H1 (cell line): ENCODE measurements around the gene HDHD5. TPM values are rescaled to one million over a fixed set of nuclear protein-coding genes. Genes with fewer than 3 reads are reported as not detected.

Source experiments
- CTCF ChIA-PET: fragments of 300-600 bp; sonication (Branson Sonifier 250); formaldehyde crosslinking; loops from one replicate; lab custom pipeline; 2021; ENCODE audit not compliant: partially characterized antibody; lab: Charles Lee
- POLR2A ChIA-PET: fragments of 300-600 bp; sonication (Branson Sonifier 250); formaldehyde crosslinking; loops from one replicate; lab custom pipeline; 2021; ENCODE audit warnings: inconsistent platforms; ENCODE audit not compliant: partially characterized antibody; lab: Charles Lee
- DNase-seq, 2 experiments: peaks; one replicate each; pipeline versions ENCODE4 v3.0.0 to v3.0.0-alpha.2; 2010 to 2022; ENCODE audit warnings: low spot score in 2 of 2, low read depth in 1 of 2, mixed read lengths in 1 of 2
- FAIRE-seq: peaks from 2 replicates; lab custom pipeline; 2011; peaks lifted over from hg19 to GRCh38; lab: Jason Lieb, UNC
- H2AFZ ChIP-seq: 2 replicates; pipeline ENCODE4 v1.8.1; 2012; ENCODE audit warnings: low read length, inconsistent platforms
- H2AK5ac ChIP-seq: 2 replicates; pipeline ENCODE4 v1.6.1; 2013; ENCODE audit warnings: low read depth, low read length
- H2BK120ac ChIP-seq: replicated peaks from 2 replicates; pipeline ENCODE3; 2013; ENCODE audit warnings: low read depth, low read length, inconsistent platforms
- H2BK12ac ChIP-seq: 2 replicates; pipeline ENCODE4 v1.6.1; 2013; ENCODE audit warnings: low read depth, low read length
- H2BK15ac ChIP-seq: 2 replicates; pipeline ENCODE4 v1.6.1; 2013; ENCODE audit warnings: low read length
- H2BK20ac ChIP-seq: 2 replicates; pipeline ENCODE4 v1.6.1; 2013; ENCODE audit warnings: low read length
- H2BK5ac ChIP-seq: 2 replicates; pipeline ENCODE4 v1.6.1; 2013; ENCODE audit warnings: low read depth, low read length
- H3K14ac ChIP-seq: 2 replicates; pipeline ENCODE4 v1.6.1; 2013; ENCODE audit warnings: inconsistent platforms; ENCODE audit not compliant: insufficient read length
- H3K18ac ChIP-seq: 2 replicates; pipeline ENCODE4 v1.6.1; 2013; ENCODE audit warnings: low read length; ENCODE audit errors: extremely low read depth
- H3K23ac ChIP-seq: 2 replicates; pipeline ENCODE4 v1.6.1; 2013; ENCODE audit warnings: inconsistent platforms; ENCODE audit not compliant: insufficient read length
- H3K23me2 ChIP-seq: 2 replicates; pipeline ENCODE4 v1.6.1; 2013; ENCODE audit warnings: low read depth, low read length
- H3K27ac ChIP-seq: 2 replicates; pipeline ENCODE4 v1.6.1; 2011; ENCODE audit warnings: low read depth, low read length, inconsistent platforms
- H3K27me3 ChIP-seq, 4 experiments: replicated peaks in 1 of 4; 1 replicate in 1 of 4; 2 replicates in 3 of 4; pipeline versions ENCODE4 v1.6.1 to v1.8.1; 2011 to 2013; ENCODE audit warnings: low read length in 3 of 4, mild to moderate bottlenecking in 3 of 4, inconsistent platforms in 2 of 4, mixed read lengths in 2 of 4, moderate library complexity in 1 of 4; ENCODE audit not compliant: control insufficient read depth in 3 of 4, insufficient read depth in 3 of 4; ENCODE audit errors: extremely low read depth in 1 of 4
- H3K36me3 ChIP-seq, 4 experiments: 2 replicates each; pipeline versions ENCODE4 v1.6.1 to v1.8.1; 2011 to 2013; ENCODE audit warnings: mild to moderate bottlenecking in 4 of 4, low read length in 3 of 4, moderate library complexity in 2 of 4, control low read depth in 1 of 4, inconsistent platforms in 1 of 4; ENCODE audit not compliant: insufficient read depth in 4 of 4, control insufficient read depth in 2 of 4
- H3K4ac ChIP-seq: replicated peaks from 2 replicates; pipeline ENCODE3; 2013; ENCODE audit warnings: low read length, low read depth, mixed read lengths, inconsistent platforms; ENCODE audit not compliant: insufficient read length
- H3K4me1 ChIP-seq, 4 experiments: replicated peaks in 1 of 4; 1 replicate in 1 of 4; 2 replicates in 3 of 4; pipeline versions ENCODE4 v1.6.1 to v1.8.1; 2011 to 2013; ENCODE audit warnings: low read length in 3 of 4, inconsistent platforms in 2 of 4, mixed read lengths in 1 of 4; ENCODE audit not compliant: insufficient read depth in 4 of 4, control insufficient read depth in 3 of 4
- H3K4me2 ChIP-seq, 2 experiments: 2 replicates each; pipeline versions ENCODE4 v1.6.1 to v1.8.1; 2011 to 2013; ENCODE audit warnings: low read depth in 2 of 2, low read length in 2 of 2, control low read depth in 1 of 2, inconsistent platforms in 1 of 2, mild to moderate bottlenecking in 1 of 2; ENCODE audit not compliant: insufficient read depth in 1 of 2
- H3K4me3 ChIP-seq, 4 experiments: fragments of 200-600, 300-600 bp in 1 of 4; sonication (generic), shearing (Covaris generic), sonication (Bioruptor Twin) in 1 of 4; 2 replicates each; pipeline versions ENCODE4 v1.5.1 to v1.8.1; 2011 to 2016; ENCODE audit warnings: low read length in 4 of 4, low read depth in 3 of 4, control low read depth in 2 of 4, inconsistent platforms in 2 of 4, mild to moderate bottlenecking in 2 of 4, mixed read lengths in 1 of 4, moderate library complexity in 1 of 4; ENCODE audit not compliant: insufficient read depth in 2 of 4; ENCODE audit errors: extremely low read depth in 1 of 4
- H3K56ac ChIP-seq: replicated peaks from 2 replicates; pipeline ENCODE3; 2013; ENCODE audit warnings: low read depth, mild to moderate bottlenecking, mixed read lengths, low read length, inconsistent platforms; ENCODE audit not compliant: insufficient read length
- H3K79me1 ChIP-seq: 2 replicates; pipeline ENCODE4 v1.6.1; 2013; ENCODE audit warnings: low read depth, low read length, control low read depth
- H3K79me2 ChIP-seq, 2 experiments: 2 replicates each; pipeline versions ENCODE4 v1.6.1 to v1.8.1; 2012 to 2013; ENCODE audit warnings: low read length in 2 of 2, mild to moderate bottlenecking in 2 of 2, inconsistent platforms in 1 of 2; ENCODE audit not compliant: insufficient read depth in 2 of 2, control insufficient read depth in 1 of 2
- H3K9ac ChIP-seq, 4 experiments: replicated peaks in 1 of 4; 1 replicate in 1 of 4; 2 replicates in 3 of 4; pipeline versions ENCODE4 v1.6.1 to v1.8.1; 2011 to 2013; ENCODE audit warnings: low read depth in 3 of 4, low read length in 3 of 4, control low read depth in 2 of 4, mild to moderate bottlenecking in 2 of 4, moderate library complexity in 2 of 4, inconsistent platforms in 1 of 4; ENCODE audit errors: extremely low read depth in 1 of 4
- H3K9me3 ChIP-seq, 2 experiments: 2 replicates each; pipeline versions ENCODE4 v1.6.1 to v1.8.1; 2012 to 2013; ENCODE audit warnings: mild to moderate bottlenecking in 2 of 2, moderate library complexity in 2 of 2, control low read depth in 1 of 2, inconsistent platforms in 1 of 2, low read depth in 1 of 2, low read length in 1 of 2, mixed read lengths in 1 of 2; ENCODE audit not compliant: insufficient read depth in 2 of 2
- H4K20me1 ChIP-seq, 2 experiments: replicated peaks in 1 of 2; 2 replicates each; pipeline versions ENCODE3 to v1.8.1; 2011 to 2013; ENCODE audit warnings: inconsistent platforms in 2 of 2, low read length in 2 of 2, mild to moderate bottlenecking in 1 of 2; ENCODE audit not compliant: insufficient read depth in 2 of 2, control insufficient read depth in 1 of 2
- H4K5ac ChIP-seq: 2 replicates; pipeline ENCODE4 v1.6.1; 2013; ENCODE audit warnings: low read length, low read depth, mixed read lengths, inconsistent platforms; ENCODE audit not compliant: insufficient read length
- H4K8ac ChIP-seq: 2 replicates; pipeline ENCODE4 v1.8.0; 2013; ENCODE audit warnings: mild to moderate bottlenecking, moderate library complexity, low read length, inconsistent platforms; ENCODE audit not compliant: insufficient read depth; ENCODE audit errors: extremely low read depth
- H4K91ac ChIP-seq: replicated peaks from 2 replicates; pipeline ENCODE3; 2013; ENCODE audit warnings: low read length, mixed read lengths, inconsistent platforms; ENCODE audit not compliant: insufficient read length
- TBP ChIP-seq: IDR thresholded peaks from 2 replicates; pipeline ENCODE4 v1.6.1; 2011; ENCODE audit warnings: low read depth, low read length, improper control_type of control experiment
- WGBS, 2 experiments: shearing (Covaris generic) in 1 of 2; methylation state at CpG; one replicate each; pipeline versions ENCODE4 v1.1.6 to v1.1.7; 2013 to 2015; ENCODE audit warnings: low lambda C conversion rate in 2 of 2, mixed read lengths in 2 of 2, inconsistent platforms in 1 of 2, low coverage in 1 of 2, missing lambda C conversion rate in 1 of 2; ENCODE audit not compliant: insufficient replicate concordance in 2 of 2, insufficient coverage in 1 of 2, insufficient read length in 1 of 2; ENCODE audit errors: extremely low coverage in 1 of 2, missing lambda C conversion rate in 1 of 2; 5-methylcytosine and 5-hydroxymethylcytosine counted together
- polyA plus RNA-seq, 7 experiments: library from polyadenylated mRNA; depleted of rRNA in 3 of 7; stranded (reverse) in 5 of 7; unstranded in 2 of 7; fragments of >200 nt in 5 of 7; fragments of 200-250 nt in 2 of 7; gene quantifications; 1 replicate in 5 of 7; 2 replicates in 1 of 7; 4 replicates in 1 of 7; pipeline versions ENCODE4 v1.2.1 to v1.2.3, GENCODE V29; 2011 to 2013; ENCODE audit warnings: missing spikeins in 2 of 7, mixed read lengths in 2 of 7
- total RNA-seq: library from RNA; stranded (reverse); fragmentation: NEBNext Ultra II Directional; extraction: Animal tissue kit (Norgen Biotek cat#: 25700); gene quantifications from 2 replicates; pipeline ENCODE4 v1.2.1, GENCODE V29; 2021

The HDHD5 gene
- total and polyA plus RNA-seq, 2 of the 8 experiments (the other 6 are each of a cell fraction or from before 2014, with no cell fraction given), result 68.3 to 123 TPM

- Histone ChIP-seq H3K4me3 (no peak overlapping the region), H2BK5ac (no peak overlapping the region), H2BK120ac (no peak overlapping the region), H3K79me2 (peaks cover 0 to 2% of the 10 kb centered on the region in 2 experiments; a peak in 1 of 4 replicates), H3K9ac (no peak overlapping the region), H3K27me3 (no peaks in the 10 kb centered on the region), H3K4me1 (no peaks in the 10 kb centered on the region), H3K9me3 (no peaks in the 10 kb centered on the region), H4K91ac (no peak overlapping the region), H2AK5ac (no peak overlapping the region), H3K4me2 (no peak overlapping the region), H3K23ac (no peak overlapping the region), H2BK20ac (no peak overlapping the region), H3K36me3 (peaks cover 10 to 45% (median 22%) of the 10 kb centered on the region in 4 experiments; a peak in 6 of 8 replicates), H2BK12ac (no peak overlapping the region), H4K20me1 (peaks cover 2 to 12% of the 10 kb centered on the region in 2 experiments), H3K4ac (no peak overlapping the region), H4K5ac (no peak overlapping the region), H3K14ac (no peak overlapping the region), H3K23me2 (no peaks in the 10 kb centered on the region), H4K8ac (no peak overlapping the region), H2AFZ (no peak overlapping the region), H3K27ac (no peak overlapping the region), H3K79me1 (peaks cover 12% of the 10 kb centered on the region), H3K18ac (no peak overlapping the region), H3K56ac (no peak overlapping the region), H2BK15ac (no peak overlapping the region)
- TF ChIP-seq TBP, result no peak
- no peak for FAIRE-seq
- POLR2A ChIA-PET, result no interaction called here
- 91% methylated on average over 11 of the region's 11 CpGs; no CpG with 5 or more reads in 1 of the 2 experiments for WGBS, 2 experiments
- DNase-seq, result no peak
- CTCF ChIA-PET, result interaction anchor here (0.7 to 2.0 kb wide), 9 partner anchors 10 to 479 kb away, joined by 3 to 6 read pairs (median 3); no protein-coding TSS in a partner anchor
Measured at GRCh38 chr22:17138513-17138912, 20.6 kb downstream of the HDHD5 start.
